ENCODE results near the gene NBAS. TPM values are rescaled to one million over a fixed set of nuclear protein-coding genes. Genes with fewer than 3 reads are reported as not detected.

NBAS gene
- total and polyA plus RNA-seq, 2 donors (not counting 1 experiment from before 2014, with no cell fraction given), result 27.0 to 124 TPM

DNA sequence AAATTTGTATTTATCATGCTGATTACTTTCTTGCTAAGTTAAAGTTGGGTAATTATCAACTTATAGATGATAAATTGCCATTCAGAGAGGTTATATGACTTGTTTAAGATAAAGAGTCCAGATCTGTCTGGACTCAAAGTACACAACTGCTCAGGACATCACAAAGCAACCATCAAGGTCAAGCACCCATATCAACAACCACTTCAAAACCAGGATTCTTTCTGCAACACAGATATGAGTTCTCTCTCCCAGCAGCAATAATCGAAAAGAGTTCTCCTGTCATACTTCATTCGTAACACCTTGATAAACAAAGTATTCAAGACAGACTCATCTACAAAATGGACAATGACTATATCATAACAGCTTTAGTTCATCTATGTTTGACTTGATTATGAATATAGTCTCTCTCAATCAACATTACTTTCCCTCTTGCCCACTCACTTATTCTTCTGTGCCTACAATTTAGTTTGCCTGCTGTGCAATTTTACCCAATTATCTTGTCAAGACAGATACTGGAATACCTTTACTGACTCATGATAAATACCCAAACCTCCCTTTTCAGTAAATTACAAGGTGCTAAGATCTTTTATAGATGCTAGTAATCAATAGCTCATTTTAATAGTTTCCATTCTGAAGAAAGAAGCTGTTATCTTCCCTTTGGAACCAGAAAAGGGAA, 281.8 kb downstream of the NBAS start:
- no peak overlapping the region for H3K9ac ChIP-seq (ENCODE audit: insufficient read depth, low read length)
- H3K4me2 ChIP-seq (ENCODE audit: extremely low read depth, insufficient read depth, low read length), result no peak overlapping the region
- no peak overlapping the region for H3K27ac ChIP-seq (ENCODE audit: insufficient read depth, low read length)
- H3K4me1 ChIP-seq (ENCODE audit: control insufficient read depth, extremely low read depth, insufficient read depth, low read length), result no peaks in the 10 kb centered on the region
- TF ChIP-seq EZH2 (IDR thresholded peaks at IDR 0.05; ENCODE audit: low read length, missing control alignments), result no peak
- TF ChIP-seq, protein P1, sequence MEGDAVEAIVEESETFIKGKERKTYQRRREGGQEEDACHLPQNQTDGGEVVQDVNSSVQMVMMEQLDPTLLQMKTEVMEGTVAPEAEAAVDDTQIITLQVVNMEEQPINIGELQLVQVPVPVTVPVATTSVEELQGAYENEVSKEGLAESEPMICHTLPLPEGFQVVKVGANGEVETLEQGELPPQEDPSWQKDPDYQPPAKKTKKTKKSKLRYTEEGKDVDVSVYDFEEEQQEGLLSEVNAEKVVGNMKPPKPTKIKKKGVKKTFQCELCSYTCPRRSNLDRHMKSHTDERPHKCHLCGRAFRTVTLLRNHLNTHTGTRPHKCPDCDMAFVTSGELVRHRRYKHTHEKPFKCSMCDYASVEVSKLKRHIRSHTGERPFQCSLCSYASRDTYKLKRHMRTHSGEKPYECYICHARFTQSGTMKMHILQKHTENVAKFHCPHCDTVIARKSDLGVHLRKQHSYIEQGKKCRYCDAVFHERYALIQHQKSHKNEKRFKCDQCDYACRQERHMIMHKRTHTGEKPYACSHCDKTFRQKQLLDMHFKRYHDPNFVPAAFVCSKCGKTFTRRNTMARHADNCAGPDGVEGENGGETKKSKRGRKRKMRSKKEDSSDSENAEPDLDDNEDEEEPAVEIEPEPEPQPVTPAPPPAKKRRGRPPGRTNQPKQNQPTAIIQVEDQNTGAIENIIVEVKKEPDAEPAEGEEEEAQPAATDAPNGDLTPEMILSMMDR (conservative IDR thresholded peaks at IDR 0.05 in 1 of 2, IDR thresholded peaks at IDR 0.05 in 1 of 2; ENCODE audit: low read depth in 1 of 2, low read length in 2 of 2), result no peak
- no peak for DNase-seq (ENCODE audit: low read depth in 2 of 2)
- H3K36me3 ChIP-seq (ENCODE audit: control insufficient read depth, insufficient read depth, low read length), result no peaks in the 10 kb centered on the region
- no peaks in the 10 kb centered on the region for H4K20me1 ChIP-seq (ENCODE audit: control insufficient read depth, extremely low read depth, insufficient read depth, low read length)
- H3K79me2 ChIP-seq (ENCODE audit: control insufficient read depth, insufficient read depth, low read length), result no peaks in the 10 kb centered on the region
- H2AFZ ChIP-seq (ENCODE audit: low read length), result no peak overlapping the region
- no peak overlapping the region for H3K4me3 ChIP-seq (replicated peaks in 1 of 4; ENCODE audit: control extremely low read depth in 1 of 4, insufficient read depth in 1 of 4, low read depth in 3 of 4, low read length in 4 of 4)
- no peaks in the 10 kb centered on the region for H3K27me3 ChIP-seq (ENCODE audit: control insufficient read depth, insufficient read depth, low read length)
- no peaks in the 10 kb centered on the region for H3K9me3 ChIP-seq (ENCODE audit: control insufficient read depth, insufficient read depth, low read depth, low read length)

- H4K20me1 ChIP-seq (ENCODE audit: control insufficient read depth, extremely low read depth, insufficient read depth, low read length), result no peaks in the 10 kb centered on the region
- H3K4me1 ChIP-seq (ENCODE audit: control insufficient read depth, extremely low read depth, insufficient read depth, low read length), result no peaks in the 10 kb centered on the region
- H3K4me3 ChIP-seq (replicated peaks in 1 of 4; ENCODE audit: control extremely low read depth in 1 of 4, insufficient read depth in 1 of 4, low read depth in 3 of 4, low read length in 4 of 4), result no peak overlapping the region
- no peak overlapping the region for H2AFZ ChIP-seq (ENCODE audit: low read length)
- no peaks in the 10 kb centered on the region for H3K27me3 ChIP-seq (ENCODE audit: control insufficient read depth, insufficient read depth, low read length)
- no peak overlapping the region for H3K4me2 ChIP-seq (ENCODE audit: extremely low read depth, insufficient read depth, low read length)
- no peaks in the 10 kb centered on the region for H3K9me3 ChIP-seq (ENCODE audit: control insufficient read depth, insufficient read depth, low read depth, low read length)
- H3K9ac ChIP-seq (ENCODE audit: insufficient read depth, low read length), result no peak overlapping the region
- no peak overlapping the region for H3K27ac ChIP-seq (ENCODE audit: insufficient read depth, low read length)
- H3K79me2 ChIP-seq (ENCODE audit: control insufficient read depth, insufficient read depth, low read length), result no peaks in the 10 kb centered on the region
- TF ChIP-seq, protein P1 (conservative IDR thresholded peaks at IDR 0.05 in 1 of 2, IDR thresholded peaks at IDR 0.05 in 1 of 2; ENCODE audit: low read depth in 1 of 2, low read length in 2 of 2), result no peak
- no peak for TF ChIP-seq EZH2 (IDR thresholded peaks at IDR 0.05; ENCODE audit: low read length, missing control alignments)
- no peaks in the 10 kb centered on the region for H3K36me3 ChIP-seq (ENCODE audit: control insufficient read depth, insufficient read depth, low read length)
- no peak for DNase-seq (ENCODE audit: low read depth in 2 of 2)
Observed at GRCh38 chr2:15278296-15278695, 282.8 kb downstream of the NBAS start.

DNA sequence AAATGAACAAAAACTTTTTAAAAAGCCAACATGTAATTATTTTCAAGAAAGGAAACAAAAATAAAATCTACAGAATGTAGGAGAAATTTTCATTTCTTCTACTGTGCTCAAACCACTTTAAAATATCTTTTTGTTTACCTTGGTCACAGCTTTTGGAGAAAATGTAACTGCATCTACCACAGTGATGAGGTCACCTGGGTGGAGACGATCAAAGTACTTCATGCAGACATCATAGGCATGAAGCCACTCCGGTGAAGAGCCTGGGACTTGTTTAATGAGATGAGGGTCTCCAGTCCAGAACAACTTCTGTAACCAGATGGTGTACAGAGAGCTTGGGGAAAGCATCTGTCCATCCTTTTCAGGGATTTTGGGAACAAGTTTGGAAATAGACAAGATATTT, 285.8 kb downstream of the NBAS start:
- Histone ChIP-seq H4K20me1 (ENCODE audit: control insufficient read depth, extremely low read depth, insufficient read depth, low read length) (no peaks in the 10 kb centered on the region), H3K27me3 (ENCODE audit: control insufficient read depth, insufficient read depth, low read length) (no peaks in the 10 kb centered on the region), H3K27ac (ENCODE audit: insufficient read depth, low read length) (no peak overlapping the region), H3K79me2 (ENCODE audit: control insufficient read depth, insufficient read depth, low read length) (no peaks in the 10 kb centered on the region), H3K4me1 (ENCODE audit: control insufficient read depth, extremely low read depth, insufficient read depth, low read length) (no peaks in the 10 kb centered on the region), H3K4me3 (replicated peaks in 1 of 4; ENCODE audit: control extremely low read depth in 1 of 4, insufficient read depth in 1 of 4, low read depth in 3 of 4, low read length in 4 of 4) (no peak overlapping the region), H3K36me3 (ENCODE audit: control insufficient read depth, insufficient read depth, low read length) (no peaks in the 10 kb centered on the region), H3K9ac (ENCODE audit: insufficient read depth, low read length) (no peak overlapping the region), H3K9me3 (ENCODE audit: control insufficient read depth, insufficient read depth, low read depth, low read length) (no peaks in the 10 kb centered on the region), H2AFZ (ENCODE audit: low read length) (no peak overlapping the region), H3K4me2 (ENCODE audit: extremely low read depth, insufficient read depth, low read length) (no peak overlapping the region)
- no peak for TF ChIP-seq EZH2 (IDR thresholded peaks at IDR 0.05; ENCODE audit: low read length, missing control alignments)
- DNase-seq (ENCODE audit: low read depth in 2 of 2), result no peak
